ENCODE data around the gene ANKRD37. TPM values are rescaled to one million over a fixed set of nuclear protein-coding genes. Genes with fewer than 3 reads are reported as not detected.
"Not testable (repeated sequence)": the region's sequence is repeated elsewhere in the genome, so short reads cannot be mapped to it uniquely, and the experiment has no call there.

The ANKRD37 gene
- total and polyA plus RNA-seq, 2 donors (not counting 1 experiment from before 2014, with no cell fraction given), result 3.3 to 3.6 TPM

DNA sequence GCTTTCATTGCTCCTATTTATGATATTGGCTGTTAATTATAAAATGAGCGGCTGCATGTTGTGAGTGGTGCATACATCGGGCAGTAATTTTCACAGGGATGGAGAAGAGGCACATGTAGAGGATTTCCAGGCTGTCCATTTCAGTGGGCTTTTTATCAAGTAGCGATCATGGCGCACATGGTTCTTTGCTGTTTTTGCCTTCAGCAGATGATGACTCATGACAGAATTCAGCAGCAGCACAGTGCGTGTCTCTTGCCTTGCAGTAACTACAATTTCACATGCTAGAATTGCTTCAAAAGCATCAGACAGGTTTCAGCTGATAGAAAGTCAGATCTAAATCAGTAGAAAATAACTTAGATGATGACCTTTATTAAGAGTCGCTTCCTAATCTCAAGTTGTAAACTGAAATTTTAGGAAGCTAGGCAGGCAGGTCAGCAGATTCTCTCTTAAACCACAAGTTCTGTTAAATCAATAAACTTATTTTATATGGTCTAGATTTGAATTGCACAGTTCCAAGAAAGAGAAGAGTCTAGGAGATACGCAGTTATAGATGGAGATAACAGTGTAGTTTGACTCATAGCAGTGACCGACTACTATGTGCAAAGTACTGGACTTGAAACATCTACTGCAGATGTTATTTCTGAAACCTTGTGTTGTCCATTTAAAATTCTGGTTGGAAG lies 36.7 kb upstream of the ANKRD37 start:
- Histone ChIP-seq H3K9me3 (ENCODE audit: control insufficient read depth, insufficient read depth, low read depth, low read length) (no peaks in the 10 kb centered on the region), H3K4me2 (ENCODE audit: extremely low read depth, insufficient read depth, low read length) (no peak overlapping the region), H3K27ac (ENCODE audit: insufficient read depth, low read length) (no peak overlapping the region), H3K4me3 (replicated peaks in 1 of 4; ENCODE audit: control extremely low read depth in 1 of 4, insufficient read depth in 1 of 4, low read depth in 3 of 4, low read length in 4 of 4) (no peak overlapping the region), H3K9ac (ENCODE audit: insufficient read depth, low read length) (no peak overlapping the region), H3K79me2 (ENCODE audit: control insufficient read depth, insufficient read depth, low read length) (no peaks in the 10 kb centered on the region), H3K4me1 (ENCODE audit: control insufficient read depth, extremely low read depth, insufficient read depth, low read length) (peaks cover 3% of the 10 kb centered on the region), H2AFZ (ENCODE audit: low read length) (no peak overlapping the region), H4K20me1 (ENCODE audit: control insufficient read depth, extremely low read depth, insufficient read depth, low read length) (no peaks in the 10 kb centered on the region), H3K36me3 (ENCODE audit: control insufficient read depth, insufficient read depth, low read length) (no peaks in the 10 kb centered on the region), H3K27me3 (ENCODE audit: control insufficient read depth, insufficient read depth, low read length) (no peaks in the 10 kb centered on the region)
- TF ChIP-seq CTCF (conservative IDR thresholded peaks at IDR 0.05 in 1 of 2, IDR thresholded peaks at IDR 0.05 in 1 of 2; ENCODE audit: low read depth in 1 of 2, low read length in 2 of 2), result no peak
- TF ChIP-seq EZH2 (IDR thresholded peaks at IDR 0.05; ENCODE audit: low read length, missing control alignments), result no peak
- peak; percentile 59 to 90 for DNase-seq (ENCODE audit: low read depth in 2 of 2)

DNA sequence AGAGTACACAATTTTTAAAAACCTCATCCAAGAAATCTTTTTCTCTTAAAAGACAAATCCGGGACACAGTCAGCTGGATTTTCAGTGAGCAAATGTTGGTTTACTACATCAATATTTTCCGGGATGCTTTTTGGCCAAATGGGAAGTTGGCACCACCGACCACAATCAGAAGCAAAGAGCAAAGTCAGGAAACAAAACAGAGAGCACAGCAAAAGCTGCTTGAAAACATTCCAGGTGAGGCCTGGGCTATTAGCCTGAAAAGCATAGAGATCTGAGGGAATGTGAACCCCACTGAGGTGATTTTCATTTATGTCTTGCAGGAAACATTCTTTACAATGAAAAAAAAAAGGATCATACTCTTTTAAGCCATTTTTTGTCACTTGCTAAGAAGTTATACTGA lies 34.8 kb upstream of the ANKRD37 start:
- no peak for DNase-seq (ENCODE audit: low read depth in 2 of 2)
- no peak overlapping the region for H3K9ac ChIP-seq (ENCODE audit: insufficient read depth, low read length)
- no peak overlapping the region for H3K4me2 ChIP-seq (ENCODE audit: extremely low read depth, insufficient read depth, low read length)
- H4K20me1 ChIP-seq (ENCODE audit: control insufficient read depth, extremely low read depth, insufficient read depth, low read length), result no peaks in the 10 kb centered on the region
- no peak overlapping the region for H3K27ac ChIP-seq (ENCODE audit: insufficient read depth, low read length)
- TF ChIP-seq CTCF (conservative IDR thresholded peaks at IDR 0.05 in 1 of 2, IDR thresholded peaks at IDR 0.05 in 1 of 2; ENCODE audit: low read depth in 1 of 2, low read length in 2 of 2) (no peak), EZH2 (IDR thresholded peaks at IDR 0.05; ENCODE audit: low read length, missing control alignments) (no peak)
- no peaks in the 10 kb centered on the region for H3K79me2 ChIP-seq (ENCODE audit: control insufficient read depth, insufficient read depth, low read length)
- H3K4me3 ChIP-seq (replicated peaks in 1 of 4; ENCODE audit: control extremely low read depth in 1 of 4, insufficient read depth in 1 of 4, low read depth in 3 of 4, low read length in 4 of 4), result no peak overlapping the region
- H3K9me3 ChIP-seq (ENCODE audit: control insufficient read depth, insufficient read depth, low read depth, low read length), result no peaks in the 10 kb centered on the region
- H2AFZ ChIP-seq (ENCODE audit: low read length), result no peak overlapping the region
- H3K36me3 ChIP-seq (ENCODE audit: control insufficient read depth, insufficient read depth, low read length), result no peaks in the 10 kb centered on the region
- H3K27me3 ChIP-seq (ENCODE audit: control insufficient read depth, insufficient read depth, low read length), result no peaks in the 10 kb centered on the region
- peaks cover 3% of the 10 kb centered on the region for H3K4me1 ChIP-seq (ENCODE audit: control insufficient read depth, extremely low read depth, insufficient read depth, low read length)

GRCh38 chr4:185362570-185362969 lies 34.1 kb upstream of the ANKRD37 start:
- not testable (repeated sequence) for H3K4me3 ChIP-seq (replicated peaks in 1 of 4; ENCODE audit: control extremely low read depth in 1 of 4, insufficient read depth in 1 of 4, low read depth in 3 of 4, low read length in 4 of 4); H4K20me1 ChIP-seq (ENCODE audit: control insufficient read depth, extremely low read depth, insufficient read depth, low read length); H3K4me1 ChIP-seq (ENCODE audit: control insufficient read depth, extremely low read depth, insufficient read depth, low read length); H3K27ac ChIP-seq (ENCODE audit: insufficient read depth, low read length); H2AFZ ChIP-seq (ENCODE audit: low read length); H3K79me2 ChIP-seq (ENCODE audit: control insufficient read depth, insufficient read depth, low read length); H3K9ac ChIP-seq (ENCODE audit: insufficient read depth, low read length); DNase-seq (ENCODE audit: low read depth in 2 of 2); H3K4me2 ChIP-seq (ENCODE audit: extremely low read depth, insufficient read depth, low read length); H3K27me3 ChIP-seq (ENCODE audit: control insufficient read depth, insufficient read depth, low read length); H3K9me3 ChIP-seq (ENCODE audit: control insufficient read depth, insufficient read depth, low read depth, low read length); H3K36me3 ChIP-seq (ENCODE audit: control insufficient read depth, insufficient read depth, low read length)
